GM21737 (cell line): ENCODE data around the gene SLC6A3.

Experiments used
- ATAC-seq: cut with Tn5 transposase; IDR thresholded peaks from one replicate; pipeline ENCODE4 v1.9.1; 2021; ENCODE audit warnings: mild to moderate bottlenecking, moderate library complexity; ENCODE audit not compliant: unreplicated experiment

SLC6A3 gene

DNA sequence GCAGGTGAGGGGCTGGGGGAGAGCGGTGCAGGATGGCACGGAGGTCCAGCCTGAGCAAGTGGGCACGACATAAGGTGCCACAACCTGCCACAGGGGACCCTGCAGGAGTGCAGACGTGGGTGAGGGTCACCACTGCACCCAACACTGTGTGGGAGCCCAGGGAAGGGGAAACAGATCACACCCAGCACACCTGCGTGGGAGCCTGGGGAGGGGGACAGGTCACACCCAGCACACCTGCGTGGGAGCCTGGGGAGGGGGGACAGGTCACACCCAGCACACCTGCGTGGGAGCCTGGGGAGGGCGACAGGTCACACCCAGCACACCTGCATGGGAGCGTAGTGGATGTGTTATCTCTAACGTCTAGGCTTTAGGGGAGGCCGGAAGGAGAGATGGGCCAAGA, 53.0 kb downstream of the SLC6A3 start:
- ATAC-seq = no peak

DNA sequence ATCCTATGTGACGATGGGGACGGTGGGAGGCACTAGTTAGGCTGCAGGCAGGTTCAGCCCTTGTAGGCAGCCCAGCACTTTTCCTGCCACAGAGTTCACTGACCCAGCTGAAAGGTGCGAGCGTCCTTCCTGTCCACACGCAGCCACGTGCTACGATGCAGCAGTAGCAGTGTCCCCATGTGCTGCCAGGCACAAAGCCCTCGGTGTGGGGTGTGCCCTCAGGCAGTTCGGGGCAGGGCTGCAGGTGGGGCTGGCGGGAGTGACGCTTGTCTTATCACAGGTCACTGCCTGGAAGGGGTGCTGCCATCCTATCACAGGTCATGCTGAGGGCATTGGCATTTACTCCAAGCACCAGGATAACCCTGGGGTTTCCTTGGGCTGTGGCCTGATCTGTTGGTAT, 53.5 kb downstream of the SLC6A3 start:
- ATAC-seq = no peak

GRCh38 chr5:1390861-1391600, 54.2 kb downstream of the SLC6A3 start:
- no peak for ATAC-seq

GRCh38 chr5:1390333-1390732, 54.9 kb downstream of the SLC6A3 start:
- no peak for ATAC-seq

GRCh38 chr5:1388383-1388967, 56.8 kb downstream of the SLC6A3 start:
- ATAC-seq = no peak

DNA sequence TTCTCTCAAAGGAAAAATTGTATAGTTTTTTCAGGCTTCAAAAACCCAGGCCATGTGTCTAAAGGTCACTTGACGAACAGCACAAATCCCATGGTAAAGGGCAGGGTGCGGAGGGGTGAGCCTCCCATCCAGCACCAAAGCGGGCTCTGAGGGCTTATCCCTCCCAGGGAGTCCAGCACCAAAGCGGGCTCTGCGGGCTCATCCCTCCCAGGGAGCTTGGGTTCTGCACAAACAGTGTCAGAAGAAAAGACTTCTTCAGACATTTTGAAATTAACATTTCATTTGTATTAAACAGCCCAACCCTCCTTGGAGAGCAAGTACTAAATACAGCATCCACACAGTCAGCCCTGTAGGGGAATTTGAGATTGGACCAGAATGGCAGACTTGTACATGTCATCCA, 57.4 kb downstream of the SLC6A3 start:
- no peak for ATAC-seq

DNA sequence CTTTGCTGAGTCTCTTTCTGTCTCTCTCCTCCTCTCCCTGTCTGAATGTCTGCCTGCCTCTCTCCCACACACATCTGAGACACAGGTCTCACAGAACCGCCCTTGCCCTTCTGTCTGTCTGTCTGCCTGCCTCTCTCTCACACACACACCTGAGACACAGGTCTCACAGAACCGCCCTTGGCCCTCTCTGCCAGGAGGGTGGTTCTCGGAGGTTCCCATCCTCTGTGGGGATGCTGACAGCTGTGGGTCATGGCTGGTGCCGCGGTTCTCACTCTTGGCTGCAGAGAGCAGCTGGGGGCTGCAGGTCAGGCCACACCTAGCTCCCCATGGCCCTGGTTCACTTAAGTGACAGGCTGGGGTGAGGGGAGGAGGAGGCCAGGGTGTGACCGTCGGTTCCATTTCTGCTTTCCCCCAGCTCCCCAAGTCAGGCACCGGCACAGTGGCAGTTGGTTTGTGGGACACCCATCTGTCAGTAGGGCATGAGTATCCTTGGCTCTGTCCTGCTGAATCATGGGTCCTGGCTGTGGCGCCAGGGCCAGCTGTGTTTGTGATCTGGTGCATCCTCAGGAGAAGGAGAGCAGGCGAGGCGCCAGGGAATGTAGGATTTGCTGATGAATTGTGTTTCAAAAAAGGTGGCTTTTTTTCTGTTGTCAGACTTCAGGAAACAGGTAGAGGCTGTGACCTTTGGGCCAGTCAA, 58.0 kb downstream of the SLC6A3 start:
- ATAC-seq = no peak

GRCh38 chr5:1386274-1386717, 58.9 kb downstream of the SLC6A3 start:
- peak; percentile 30 for ATAC-seq

DNA sequence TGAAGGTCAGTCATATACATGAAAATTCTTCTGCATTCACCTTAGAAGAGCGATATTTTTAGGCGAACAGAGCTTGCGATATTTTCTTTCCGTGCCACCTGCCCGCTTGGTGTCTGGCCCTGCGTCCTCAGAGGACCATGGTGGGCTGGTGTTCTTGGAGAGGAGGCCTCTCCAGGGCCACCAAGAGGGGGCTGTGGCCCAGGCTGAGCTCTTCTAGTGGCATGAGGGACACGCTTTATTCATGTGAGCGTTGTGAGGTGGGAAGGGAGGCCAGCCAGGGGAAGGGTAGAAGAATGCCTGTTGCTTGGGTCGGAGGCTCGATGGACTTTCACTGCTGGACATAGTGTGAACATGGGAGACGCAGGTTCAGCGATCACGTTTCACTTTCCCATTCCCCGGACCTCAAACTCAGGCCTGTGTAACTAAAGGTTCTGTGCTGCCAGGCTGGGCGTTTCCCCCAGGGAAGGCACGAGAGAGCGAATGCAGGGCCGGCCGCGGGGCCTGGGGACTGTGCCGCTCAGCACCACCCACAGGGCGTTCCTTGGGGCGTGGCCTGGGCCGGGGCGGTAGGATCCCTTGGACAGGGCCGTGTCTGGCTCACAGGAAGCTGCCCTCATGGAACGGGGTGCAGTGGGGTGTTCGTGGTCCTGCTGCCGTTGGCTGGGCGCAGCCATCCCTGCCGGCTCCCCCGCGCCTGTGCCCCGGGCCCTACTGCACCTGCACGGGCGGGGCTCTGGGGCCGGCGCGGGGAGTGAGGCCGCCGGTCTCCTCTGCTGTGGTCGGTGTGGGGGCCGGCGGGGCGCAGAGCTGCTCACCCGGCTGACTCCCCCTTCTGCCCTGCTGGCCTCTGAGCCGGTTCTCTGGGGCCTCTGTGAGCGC, 59.6 kb downstream of the SLC6A3 start:
- ATAC-seq = peak; percentile 87

GRCh38 chr5:1384521-1384920, 60.7 kb downstream of the SLC6A3 start:
- ATAC-seq = no peak

GRCh38 chr5:1383886-1384401, 61.3 kb downstream of the SLC6A3 start:
- ATAC-seq = no peak

DNA sequence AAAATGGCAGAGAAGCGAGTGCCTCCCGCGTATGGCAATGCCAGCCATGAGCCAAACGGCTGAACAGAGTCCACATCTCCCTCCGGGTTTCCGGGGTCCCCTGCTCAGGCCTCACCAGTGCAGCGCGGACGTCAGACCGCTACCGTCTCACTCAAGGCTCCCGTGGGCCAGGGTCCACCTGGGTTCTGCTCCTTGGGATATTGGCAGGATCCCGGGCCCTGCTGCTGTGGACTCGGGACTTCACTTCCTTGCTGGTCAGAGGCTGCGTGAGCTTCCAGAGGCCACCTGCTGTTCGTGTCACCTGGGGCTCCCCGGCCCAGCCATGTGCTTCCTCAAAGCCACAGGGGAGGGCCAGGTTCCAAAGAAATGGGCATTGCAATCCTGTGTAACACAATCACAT, 61.9 kb downstream of the SLC6A3 start:
- ATAC-seq = no peak

DNA sequence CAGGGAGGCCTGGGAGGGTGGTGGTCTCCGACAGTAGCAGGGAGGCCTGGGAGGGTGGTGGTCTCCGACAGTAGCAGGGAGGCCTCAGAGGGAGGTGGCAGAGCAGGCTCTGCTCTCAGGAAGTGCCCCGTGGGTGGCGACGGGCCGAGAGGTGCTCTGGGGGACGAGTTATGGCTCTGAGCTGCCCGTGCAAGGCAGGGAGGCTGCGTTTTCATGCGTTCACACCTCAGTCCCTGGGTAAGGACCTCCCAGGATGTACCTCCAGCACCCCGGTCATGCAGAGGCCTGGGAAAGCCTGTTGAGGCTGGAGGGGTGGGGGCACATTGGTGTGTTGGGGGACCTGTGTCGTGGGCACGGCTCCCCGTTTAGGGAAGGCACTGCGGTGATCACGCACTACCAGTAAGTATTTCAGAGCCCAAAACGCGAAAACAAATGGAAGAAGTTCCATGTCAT, 63.0 kb downstream of the SLC6A3 start:
- no peak for ATAC-seq

- ATAC-seq = no peak
Measured at GRCh38 chr5:1381370-1382247, 63.6 kb downstream of the SLC6A3 start.

- no peak for ATAC-seq
Measured at GRCh38 chr5:1380910-1381309, 64.3 kb downstream of the SLC6A3 start.

DNA sequence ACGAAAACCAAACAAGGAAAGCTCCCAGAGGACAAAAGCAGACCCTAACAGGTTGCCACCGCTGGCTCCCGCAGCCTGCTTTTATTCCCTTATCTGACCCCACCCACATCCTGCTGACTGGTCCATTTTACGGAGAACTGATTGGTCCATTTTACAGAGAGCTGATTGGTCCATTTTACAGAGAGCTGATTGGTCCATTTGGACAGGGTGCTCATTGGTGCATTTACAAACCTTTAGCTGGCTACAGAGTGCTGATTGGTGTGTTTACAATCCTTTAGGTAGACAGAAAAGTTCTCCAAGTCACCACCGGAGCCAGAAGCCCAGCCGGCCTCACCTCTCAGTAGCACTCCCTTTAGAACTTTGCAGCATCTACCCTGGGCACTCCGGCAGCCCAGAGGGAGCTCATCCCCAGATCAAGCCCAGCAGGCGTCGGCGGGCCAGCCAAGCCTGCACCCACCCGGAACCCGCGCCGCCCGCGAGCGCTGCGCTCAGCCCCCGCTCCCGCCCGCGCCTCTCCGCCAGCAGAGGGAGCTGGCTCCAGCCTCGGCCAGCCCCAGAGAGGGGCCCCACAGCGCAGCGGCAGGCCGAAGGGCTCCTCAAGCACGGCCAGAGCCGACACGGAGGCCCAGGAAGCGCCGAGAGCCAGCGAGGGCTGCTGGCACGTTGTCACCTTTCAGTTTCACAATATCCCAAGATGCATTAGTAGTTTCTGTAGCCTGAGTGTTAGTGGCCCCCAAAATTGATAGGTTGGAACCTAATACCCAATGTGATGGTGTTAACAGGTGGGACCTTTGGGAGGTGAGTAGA, 65.0 kb downstream of the SLC6A3 start:
- ATAC-seq = peak; percentile 70

GRCh38 chr5:1378866-1379659, 66.2 kb downstream of the SLC6A3 start:
- ATAC-seq = no peak

DNA sequence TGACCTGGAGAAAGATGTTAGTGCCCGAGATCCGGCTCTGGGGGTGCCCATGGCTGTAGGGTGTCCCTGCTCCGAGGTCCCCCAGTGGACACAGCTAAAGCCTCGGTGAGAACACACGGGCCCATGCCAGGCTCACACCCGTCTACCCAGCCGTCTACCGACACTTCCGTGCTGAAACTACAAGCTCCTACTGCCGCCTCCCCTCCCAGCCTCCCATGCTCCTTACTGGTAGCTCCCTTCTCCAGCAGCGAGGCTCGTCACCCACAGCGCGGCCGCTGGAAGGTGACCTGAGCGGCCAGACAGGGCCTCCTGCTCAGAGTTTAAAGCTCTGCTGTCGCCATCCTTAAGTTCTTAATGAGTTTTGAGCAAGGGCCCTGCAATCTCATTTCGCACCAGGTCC, 67.1 kb downstream of the SLC6A3 start:
- ATAC-seq = no peak
